Caki2 (cell line): Measurements from ENCODE around the gene LIX1L. TPM values are rescaled to one million over a fixed set of nuclear protein-coding genes. Genes with fewer than 3 reads are reported as not detected.

Experiments used
- DNase-seq: peaks from one replicate; pipeline ENCODE4 v3.0.0-alpha.2; 2015; ENCODE audit warnings: low read depth
- in situ Hi-C: cut with HindIII; loops from 2 replicates; pipeline ENCODE4 v1.10.0; 2016; ENCODE audit warnings: low sequenced_read_pairs, low pct_unique_long_range_greater_than_20kb, mixed read lengths
- total RNA-seq: library from RNA; depleted of rRNA; stranded (reverse); fragments of >200 nt; shearing (Covaris generic); gene quantifications from 2 replicates; pipeline ENCODE4 v1.2.3, GENCODE V29; 2014; ENCODE audit warnings: low replicate concordance; rRNA removed

Gene LIX1L
- total RNA-seq: 19.8 and 26.9 TPM in 2 replicates

- DNase-seq: peak; percentile 96
- in situ Hi-C loops: no loop called here
Observed at GRCh38 chr1:145957443-145958319, at the start of gene LIX1L. Gene LIX1L, minus strand, starts transcription at chr1:145958017. Its CDS starts 90 bp downstream, at chr1:145957927.

GRCh38 chr1:146001709-146002108 lies 43.9 kb upstream of the LIX1L start:
- in situ Hi-C loops: no loop called here
- DNase-seq: no peak

DNA sequence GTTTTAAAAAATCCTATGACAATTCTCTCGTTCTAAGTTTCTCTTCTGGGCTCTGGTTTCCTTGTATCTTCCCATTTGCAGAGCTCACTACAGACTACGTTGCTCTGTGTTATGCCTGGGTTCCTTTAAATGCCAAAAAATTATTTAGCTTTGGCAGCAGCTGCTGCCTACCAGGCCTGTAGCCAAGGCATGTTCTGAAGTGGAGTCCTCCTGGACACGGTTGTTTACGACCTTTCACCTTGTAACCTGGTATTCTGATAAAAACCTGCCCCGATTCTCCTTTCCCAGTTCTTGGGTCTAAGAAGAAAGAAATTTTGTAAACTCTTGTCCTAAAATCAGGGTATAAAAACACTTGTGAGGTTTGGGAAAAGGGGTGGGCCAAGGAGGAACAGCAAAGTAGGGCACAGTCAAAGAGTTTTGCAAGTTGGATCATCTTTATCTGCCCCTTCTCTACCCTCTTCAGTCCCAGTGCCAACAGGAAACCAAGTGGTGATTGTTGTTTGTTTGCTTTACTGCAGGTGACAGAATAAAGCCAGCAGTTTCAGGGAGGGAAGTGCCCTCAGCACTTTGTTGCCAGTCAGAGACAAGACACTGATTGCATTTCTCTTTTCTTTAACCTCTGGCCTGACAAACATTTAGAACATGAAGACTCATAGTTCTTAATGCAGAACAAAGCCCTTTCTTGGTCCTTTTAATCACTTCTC lies 41.7 kb upstream of the LIX1L start:
- no peak for DNase-seq
- in situ Hi-C loops: no loop called here

DNA sequence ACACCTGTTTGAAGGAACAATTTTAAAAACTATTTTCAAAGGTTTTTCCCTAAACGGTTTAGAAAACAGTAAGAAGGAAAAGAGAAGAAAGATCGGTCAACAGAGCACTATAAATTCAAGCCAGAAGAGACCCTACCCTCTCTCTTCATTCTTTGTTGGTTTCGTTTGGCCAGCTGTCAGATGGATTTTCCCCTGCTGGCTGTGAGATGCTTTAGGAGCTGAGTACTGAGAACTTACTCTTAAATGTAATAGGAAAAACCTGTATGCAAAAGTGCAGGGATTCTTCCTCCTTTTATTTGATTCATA lies 39.9 kb upstream of the LIX1L start:
- in situ Hi-C loops: no loop called here
- no peak for DNase-seq

DNA sequence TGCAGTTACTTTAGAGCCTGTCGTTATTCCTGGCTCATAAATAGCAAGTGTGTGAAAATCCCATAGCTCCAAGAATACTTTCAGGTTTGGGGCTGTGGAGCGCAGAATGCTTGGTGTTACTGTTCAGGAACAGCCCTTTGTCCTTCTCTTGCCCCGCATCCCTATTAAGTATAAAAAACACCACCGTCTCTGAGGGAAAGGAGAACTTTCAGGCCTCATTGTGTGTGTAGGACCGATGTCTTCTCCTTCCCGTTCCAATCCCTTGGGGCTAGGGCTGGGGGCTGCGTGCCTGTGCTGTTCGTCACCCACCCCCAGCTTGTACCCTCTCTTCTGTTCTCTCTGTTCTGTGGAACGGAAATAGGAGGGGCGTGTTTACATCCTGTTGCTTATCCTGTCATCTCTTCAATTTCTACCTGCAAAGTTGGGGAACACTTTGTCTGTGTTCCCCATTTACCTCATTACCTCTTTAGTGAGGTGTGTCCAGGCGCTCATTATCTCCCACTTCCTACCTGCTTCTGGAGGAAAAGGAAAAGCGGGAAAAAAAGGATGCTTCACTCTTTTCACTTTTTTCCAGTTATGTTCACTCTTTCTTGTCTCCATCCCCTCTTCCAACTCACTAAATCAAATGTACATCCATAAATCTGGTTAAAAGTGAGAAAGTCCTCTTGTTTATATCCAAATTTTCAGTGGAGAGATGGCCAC lies 39.4 kb upstream of the LIX1L start:
- no peak for DNase-seq
- in situ Hi-C loops: no loop called here

DNA sequence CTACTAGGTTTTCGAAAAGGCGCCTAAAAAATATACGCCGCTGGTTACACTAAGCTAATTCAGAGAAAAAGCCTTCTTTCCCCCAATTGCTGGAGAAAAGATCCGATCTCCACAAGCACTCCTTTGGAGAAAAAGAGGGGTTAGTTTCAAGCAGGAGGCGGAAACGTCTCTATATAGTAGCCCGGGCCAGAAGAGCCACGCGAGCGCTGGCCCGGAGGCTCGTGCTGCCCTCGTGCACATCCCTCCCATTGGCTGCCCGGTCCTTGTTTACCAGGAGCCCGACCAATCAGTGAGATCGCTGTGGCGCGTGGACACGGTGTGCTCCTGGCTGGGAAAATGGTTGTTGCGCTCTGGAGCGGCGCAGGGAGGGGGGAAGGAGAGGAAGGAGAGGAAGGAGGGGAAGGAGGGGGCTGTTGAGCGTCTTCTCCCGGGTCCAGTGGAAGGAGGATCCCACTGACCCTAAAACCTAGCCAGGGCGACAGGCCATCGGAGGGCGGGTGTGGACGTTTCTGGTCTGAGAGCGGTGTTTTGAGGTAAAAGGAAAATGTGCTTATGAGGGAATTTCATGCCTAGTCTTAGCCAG lies 38.7 kb upstream of the LIX1L start, which contains the start of gene TXNIP:
TSS of gene TXNIP (minus strand) at position 147 of the 583 bp plus-strand sequence. CDS start 313 bp downstream, outside the sequence.
- in situ Hi-C loops: no loop called here
- peak; percentile 96 for DNase-seq

GRCh38 chr1:145995964-145996432 lies 38.2 kb upstream of the LIX1L start:
- in situ Hi-C loops: no loop called here
- DNase-seq: no peak

GRCh38 chr1:145995148-145995881 lies 37.5 kb upstream of the LIX1L start:
- in situ Hi-C loops: no loop called here

GRCh38 chr1:145994391-145995120 lies 36.7 kb upstream of the LIX1L start:
- DNase-seq: no peak
- in situ Hi-C loops: no loop called here

More at GRCh38 chr1:145995148-145995881, 37.5 kb upstream of the LIX1L start:
- DNase-seq: no peak

GRCh38 chr1:145993618-145994390 lies 36.0 kb upstream of the LIX1L start:
- no peak for DNase-seq
- in situ Hi-C loops: no loop called here

- no peak for DNase-seq
- in situ Hi-C loops: no loop called here
Observed at GRCh38 chr1:145992958-145993617, 35.3 kb upstream of the LIX1L start.

GRCh38 chr1:145992502-145992936 lies 34.7 kb upstream of the LIX1L start:
- no peak for DNase-seq
- in situ Hi-C loops: no loop called here

GRCh38 chr1:145991735-145992412 lies 34.1 kb upstream of the LIX1L start:
- DNase-seq: no peak
- in situ Hi-C loops: no loop called here

- no peak for DNase-seq
Observed at GRCh38 chr1:145990249-145990855, 32.5 kb upstream of the LIX1L start.

DNA sequence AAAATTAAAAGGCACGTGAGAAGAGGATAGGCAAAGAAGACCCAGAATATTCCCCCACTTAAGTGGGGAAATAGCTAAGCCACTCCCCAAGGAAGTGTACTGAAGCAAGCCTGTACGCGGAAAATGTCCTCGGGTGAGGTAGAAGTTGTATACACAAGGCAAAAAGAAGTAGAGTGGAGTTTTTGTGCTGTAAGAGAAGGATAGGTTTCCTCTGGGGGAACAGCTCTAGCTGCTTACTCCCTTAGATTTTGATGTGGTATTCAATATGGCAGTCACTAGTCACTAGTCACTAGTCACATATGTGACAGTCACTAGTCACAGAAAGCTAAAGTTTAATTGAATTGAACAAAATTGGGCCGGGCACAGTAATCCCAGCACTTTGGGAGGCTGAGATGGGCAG lies 31.0 kb upstream of the LIX1L start:
- in situ Hi-C loops: no loop called here

More at GRCh38 chr1:145990249-145990855, 32.5 kb upstream of the LIX1L start:
- in situ Hi-C loops: no loop called here

More for the DNA sequence above, 31.0 kb upstream of the LIX1L start:
- DNase-seq: no peak
